Subcutaneous abdominal adipose tissue (tissue), 5 donors: ENCODE results near the gene FARP1.

Source experiments
- H3K27ac ChIP-seq: one replicate; pipeline ENCODE4 v1.7.0; 2013; ENCODE audit warnings: low read depth, mild to moderate bottlenecking, inconsistent platforms, low read length, moderate library complexity
- H3K27me3 ChIP-seq, 5 donors: one replicate each; pipeline ENCODE4 v1.7.0; 2013; ENCODE audit warnings: low read length in 5 of 5, inconsistent platforms in 1 of 5; ENCODE audit not compliant: control insufficient read depth in 5 of 5, insufficient read depth in 4 of 5
- H3K36me3 ChIP-seq, 5 donors: one replicate each; pipeline ENCODE4 v1.7.0; 2013; ENCODE audit warnings: low read length in 5 of 5; ENCODE audit not compliant: control insufficient read depth in 5 of 5, insufficient read depth in 5 of 5
- H3K4me1 ChIP-seq, 5 donors: one replicate each; pipeline ENCODE4 v1.7.0; 2013; ENCODE audit warnings: low read length in 5 of 5, mild to moderate bottlenecking in 3 of 5, moderate library complexity in 1 of 5; ENCODE audit not compliant: control insufficient read depth in 5 of 5, insufficient read depth in 5 of 5
- H3K4me3 ChIP-seq, 5 donors: one replicate each; pipeline ENCODE4 v1.7.0; 2013; ENCODE audit warnings: low read length in 5 of 5, low read depth in 1 of 5
- H3K9ac ChIP-seq, 5 donors: one replicate each; pipeline ENCODE4 v1.7.0; 2013; ENCODE audit warnings: low read length in 5 of 5, mild to moderate bottlenecking in 4 of 5, moderate library complexity in 3 of 5
- H3K9me3 ChIP-seq, 5 donors: one replicate each; pipeline ENCODE4 v1.7.0; 2013; ENCODE audit warnings: low read length in 5 of 5; ENCODE audit not compliant: control insufficient read depth in 5 of 5
- donor health status: healthy.
- donor health status: healthy.
- donor health status: healthy.
- donor health status: healthy.
- donor health status: healthy.

FARP1 gene

DNA sequence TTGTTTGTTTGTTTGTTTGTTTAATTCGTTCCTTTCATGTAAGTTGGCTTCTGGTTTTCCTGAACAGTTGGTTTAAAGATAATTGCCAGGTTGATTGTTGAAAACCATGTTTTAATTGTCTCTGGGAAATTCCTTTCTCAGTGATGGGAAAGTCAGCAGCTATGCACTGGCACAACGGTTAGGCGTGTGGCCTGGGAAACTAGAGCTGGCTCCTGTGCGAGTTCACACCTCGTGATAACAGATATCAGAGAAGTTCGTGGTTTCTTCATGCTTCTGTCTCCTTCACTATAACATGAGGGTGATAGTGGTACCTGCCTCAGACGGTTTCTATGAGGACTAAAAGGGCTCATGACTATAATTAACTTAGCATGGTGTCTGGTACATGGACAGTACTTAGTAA lies 280.5 kb downstream of the FARP1 start:
- H3K9ac ChIP-seq: no peak overlapping the region
- H3K4me1 ChIP-seq: no peaks in the 10 kb centered on the region
- H3K9me3 ChIP-seq: no peaks in the 10 kb centered on the region
- no peak overlapping the region for H3K4me3 ChIP-seq
- no peak overlapping the region for H3K27ac ChIP-seq
- H3K27me3 ChIP-seq: no peaks in the 10 kb centered on the region
- H3K36me3 ChIP-seq: peaks cover 0 to 47% (median 39%) of the 10 kb centered on the region in 5 donors

DNA sequence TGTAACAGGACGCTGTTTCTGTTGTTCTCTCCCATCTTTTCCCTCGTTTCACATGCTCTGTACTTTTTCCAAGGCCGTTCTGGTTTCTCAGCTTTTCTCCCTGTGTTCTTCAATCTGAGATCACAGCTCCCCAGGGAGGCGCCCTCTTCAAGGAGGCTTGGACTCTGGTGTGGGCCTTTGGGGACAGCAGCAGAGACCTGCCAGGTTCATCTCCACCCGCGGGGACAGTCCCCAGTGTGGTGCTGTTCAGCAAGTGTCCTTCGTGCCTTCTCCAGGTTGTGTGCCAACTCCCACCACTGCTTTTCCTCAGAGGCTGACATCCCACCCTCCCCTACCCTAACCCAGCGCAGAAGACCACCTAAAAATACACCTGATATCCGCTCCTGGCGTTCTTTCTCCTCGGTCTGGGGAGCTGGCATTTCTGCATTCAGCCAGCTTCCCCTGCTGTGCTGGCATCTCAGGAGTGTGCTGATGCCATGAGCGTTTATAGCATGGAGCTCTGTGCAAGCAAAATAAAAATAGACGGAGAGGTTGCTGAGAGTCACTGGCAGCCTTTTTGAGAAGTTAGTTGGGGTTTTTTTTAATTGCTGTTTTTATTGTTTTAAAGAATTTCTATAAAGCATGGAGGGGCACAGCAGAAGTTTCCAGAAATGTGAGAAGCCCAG lies 284.6 kb downstream of the FARP1 start:
- Histone ChIP-seq H3K27ac (no peak overlapping the region), H3K4me1 (no peaks in the 10 kb centered on the region), H3K9ac (no peak overlapping the region), H3K27me3 (no peaks in the 10 kb centered on the region), H3K36me3 (peaks cover 0 to 55% (median 36%) of the 10 kb centered on the region in 5 donors), H3K9me3 (no peaks in the 10 kb centered on the region), H3K4me3 (no peak overlapping the region)

GRCh38 chr13:98428256-98428966 lies 285.5 kb downstream of the FARP1 start:
- Histone ChIP-seq H3K27ac (no peak overlapping the region), H3K27me3 (no peaks in the 10 kb centered on the region), H3K36me3 (peaks cover 0 to 61% (median 36%) of the 10 kb centered on the region in 5 donors), H3K4me3 (no peak overlapping the region), H3K9ac (no peak overlapping the region), H3K9me3 (no peaks in the 10 kb centered on the region), H3K4me1 (no peaks in the 10 kb centered on the region)

GRCh38 chr13:98429081-98429480 lies 286.2 kb downstream of the FARP1 start:
- Histone ChIP-seq H3K9me3 (no peaks in the 10 kb centered on the region), H3K9ac (no peak overlapping the region), H3K4me3 (no peak overlapping the region), H3K27ac (no peak overlapping the region), H3K27me3 (no peaks in the 10 kb centered on the region), H3K4me1 (no peaks in the 10 kb centered on the region), H3K36me3 (peaks cover 0 to 63% (median 36%) of the 10 kb centered on the region in 5 donors)

DNA sequence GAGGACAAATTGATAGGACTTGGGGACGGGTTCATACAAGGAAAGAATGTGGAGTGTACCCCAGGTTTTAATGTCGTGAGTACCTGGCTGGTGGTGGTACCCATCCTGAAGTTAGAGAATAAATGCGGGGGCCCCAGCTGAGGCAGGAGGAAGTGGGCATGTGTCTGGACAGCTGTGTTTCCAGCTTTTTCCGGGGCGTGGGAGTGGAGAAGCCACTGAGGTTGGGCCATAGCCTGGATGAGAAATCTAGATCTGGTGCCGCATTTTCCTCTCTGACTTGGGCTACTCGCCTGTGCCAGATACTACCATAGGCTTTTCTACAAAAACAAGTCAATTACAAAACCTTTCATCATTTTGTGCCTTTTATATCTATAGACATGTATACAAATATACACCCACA lies 286.6 kb downstream of the FARP1 start:
- Histone ChIP-seq H3K27me3 (no peaks in the 10 kb centered on the region), H3K4me3 (no peak overlapping the region), H3K9ac (no peak overlapping the region), H3K4me1 (no peaks in the 10 kb centered on the region), H3K9me3 (no peaks in the 10 kb centered on the region), H3K36me3 (peaks cover 0 to 59% (median 33%) of the 10 kb centered on the region in 5 donors), H3K27ac (no peak overlapping the region)

DNA sequence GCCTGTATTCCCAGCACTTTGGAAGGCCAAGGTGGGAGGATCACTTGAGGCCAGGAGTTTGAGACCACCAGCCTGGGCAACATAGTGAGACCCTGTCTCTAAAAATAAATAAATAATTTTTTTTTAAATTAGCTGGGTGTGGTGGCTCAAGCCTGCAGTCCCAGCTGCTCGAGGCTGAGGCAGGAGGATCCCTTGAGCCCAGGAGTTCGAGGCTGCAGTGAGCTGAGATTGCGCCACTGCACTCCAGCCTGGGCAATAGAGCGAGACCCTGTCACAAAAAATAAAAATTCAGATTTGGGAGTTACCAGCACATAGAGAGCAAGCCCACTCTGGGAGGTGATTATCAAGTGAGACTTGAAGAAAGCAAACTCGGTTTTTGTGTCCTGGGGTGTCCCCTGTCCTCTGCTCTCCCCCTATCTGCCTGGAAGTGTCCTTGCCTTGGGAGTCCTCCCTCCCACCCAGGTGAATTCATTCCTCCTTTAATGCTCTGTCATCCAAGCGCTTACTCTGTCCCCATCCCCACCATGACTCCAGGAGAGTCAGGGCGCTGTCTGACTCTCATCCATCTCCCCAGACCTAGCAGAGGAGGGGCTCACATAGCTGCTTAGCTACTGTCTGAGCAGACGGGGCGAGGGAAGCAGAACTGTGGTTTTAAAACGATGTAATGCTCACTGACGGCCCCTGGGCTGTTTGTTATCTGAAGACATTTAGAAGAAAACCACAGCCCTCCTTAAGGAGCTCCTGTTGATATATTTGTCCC lies 287.3 kb downstream of the FARP1 start:
- no peak overlapping the region for H3K4me3 ChIP-seq

GRCh38 chr13:98432638-98433037 lies 289.7 kb downstream of the FARP1 start:
- peaks cover 0 to 55% (median 24%) of the 10 kb centered on the region in 5 donors for H3K36me3 ChIP-seq
- H3K4me3 ChIP-seq: no peak overlapping the region
- H3K9me3 ChIP-seq: no peaks in the 10 kb centered on the region
- no peaks in the 10 kb centered on the region for H3K27me3 ChIP-seq
- H3K27ac ChIP-seq: no peak overlapping the region
- H3K4me1 ChIP-seq: peaks cover 0 to 6% (median 0%) of the 10 kb centered on the region in 5 donors
- no peak overlapping the region for H3K9ac ChIP-seq

More for the DNA sequence above, 287.3 kb downstream of the FARP1 start:
- Histone ChIP-seq H3K9me3 (no peaks in the 10 kb centered on the region), H3K36me3 (peaks cover 0 to 58% (median 31%) of the 10 kb centered on the region in 5 donors), H3K4me1 (no peaks in the 10 kb centered on the region), H3K27ac (no peak overlapping the region), H3K27me3 (no peaks in the 10 kb centered on the region), H3K9ac (no peak overlapping the region)

DNA sequence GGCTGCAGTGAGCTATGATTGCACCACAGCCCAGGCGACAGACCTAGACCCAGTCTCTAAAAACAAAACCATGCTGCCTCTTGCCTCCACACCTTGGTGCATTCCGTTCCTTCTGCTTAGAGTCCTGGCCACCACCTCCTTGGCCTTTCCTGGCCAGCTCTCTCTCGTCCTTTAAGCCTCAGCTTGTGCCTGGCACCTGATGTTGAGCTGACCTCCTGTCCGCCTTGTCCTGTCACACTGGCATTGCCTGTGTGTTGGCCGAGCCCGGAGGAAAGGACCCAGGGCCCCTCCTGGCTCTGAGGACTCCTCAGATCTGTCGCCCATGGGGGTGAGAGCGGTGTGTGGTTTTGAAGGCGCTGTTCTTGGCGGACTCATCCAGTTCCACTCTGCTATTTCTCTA lies 290.8 kb downstream of the FARP1 start:
- no peaks in the 10 kb centered on the region for H3K9me3 ChIP-seq
- no peak overlapping the region for H3K4me3 ChIP-seq
- H3K9ac ChIP-seq: no peak overlapping the region
- H3K4me1 ChIP-seq: peaks cover 0 to 6% (median 0%) of the 10 kb centered on the region in 5 donors
- H3K27me3 ChIP-seq: no peaks in the 10 kb centered on the region
- no peak overlapping the region for H3K27ac ChIP-seq
- H3K36me3 ChIP-seq: peaks cover 0 to 51% (median 20%) of the 10 kb centered on the region in 5 donors

GRCh38 chr13:98434060-98434459 lies 291.2 kb downstream of the FARP1 start:
- no peak overlapping the region for H3K4me3 ChIP-seq
- H3K9me3 ChIP-seq: no peaks in the 10 kb centered on the region
- H3K27ac ChIP-seq: no peak overlapping the region
- H3K4me1 ChIP-seq: peaks cover 0 to 6% (median 0%) of the 10 kb centered on the region in 5 donors
- H3K9ac ChIP-seq: no peak overlapping the region
- H3K36me3 ChIP-seq: peaks cover 0 to 52% (median 21%) of the 10 kb centered on the region in 5 donors
- H3K27me3 ChIP-seq: no peaks in the 10 kb centered on the region

DNA sequence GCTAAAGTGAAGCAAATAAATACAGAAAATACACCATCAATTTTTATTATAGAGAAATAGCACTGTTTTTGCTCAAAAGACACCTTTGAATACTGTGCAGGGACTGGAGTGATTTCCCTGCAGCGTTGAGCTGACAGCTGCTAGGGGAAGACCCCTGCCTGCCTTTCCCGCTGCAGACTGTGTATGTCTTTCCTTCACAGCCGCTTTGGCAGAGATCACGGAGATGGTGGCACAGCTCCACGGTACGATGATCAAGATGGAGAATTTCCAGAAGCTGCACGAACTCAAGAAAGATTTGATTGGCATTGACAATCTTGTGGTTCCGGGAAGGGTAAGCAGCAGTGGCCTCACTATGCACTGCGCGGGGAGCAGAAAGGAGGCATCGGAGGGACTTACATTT lies 292.5 kb downstream of the FARP1 start:
- Histone ChIP-seq H3K4me3 (no peak overlapping the region), H3K27ac (no peak overlapping the region), H3K4me1 (peaks cover 0 to 6% (median 0%) of the 10 kb centered on the region in 5 donors), H3K9ac (no peak overlapping the region), H3K9me3 (no peaks in the 10 kb centered on the region), H3K36me3 (peaks cover 0 to 64% (median 27%) of the 10 kb centered on the region in 5 donors), H3K27me3 (peaks cover 0 to 2% (median 0%) of the 10 kb centered on the region in 5 donors)
